GM12874 (cell line): Measurements from ENCODE around the gene FSTL5.

Source experiments
- CTCF ChIP-seq: IDR thresholded peaks from 2 replicates; pipeline ENCODE4 v1.5.1; 2011; ENCODE audit warnings: low read depth, mild to moderate bottlenecking, control low read depth, low read length, moderate library complexity; ENCODE audit not compliant: insufficient read depth

FSTL5 gene

GRCh38 chr4:162101337-162101736 is 62.5 kb downstream of the FSTL5 start:
- TF ChIP-seq CTCF = no peak

DNA sequence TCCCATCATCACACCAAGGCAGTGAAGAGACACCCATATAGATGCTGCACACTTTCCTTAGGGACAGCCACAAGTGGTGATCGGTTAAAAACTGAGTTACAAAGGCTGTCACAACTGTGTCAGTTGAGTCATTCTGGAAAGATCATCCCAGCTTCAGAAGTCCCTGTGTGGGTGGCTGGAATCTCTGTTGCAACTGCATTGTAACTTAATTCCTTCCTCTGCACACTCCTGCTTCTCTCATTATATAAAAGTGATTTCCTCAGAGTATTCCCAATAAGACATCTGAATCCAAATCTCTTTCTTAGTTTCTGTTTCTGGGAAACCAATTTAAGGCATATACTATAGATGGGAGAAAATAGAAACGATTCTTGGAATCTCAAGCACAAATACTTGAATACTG is 88.1 kb downstream of the FSTL5 start:
- TF ChIP-seq CTCF = no peak

DNA sequence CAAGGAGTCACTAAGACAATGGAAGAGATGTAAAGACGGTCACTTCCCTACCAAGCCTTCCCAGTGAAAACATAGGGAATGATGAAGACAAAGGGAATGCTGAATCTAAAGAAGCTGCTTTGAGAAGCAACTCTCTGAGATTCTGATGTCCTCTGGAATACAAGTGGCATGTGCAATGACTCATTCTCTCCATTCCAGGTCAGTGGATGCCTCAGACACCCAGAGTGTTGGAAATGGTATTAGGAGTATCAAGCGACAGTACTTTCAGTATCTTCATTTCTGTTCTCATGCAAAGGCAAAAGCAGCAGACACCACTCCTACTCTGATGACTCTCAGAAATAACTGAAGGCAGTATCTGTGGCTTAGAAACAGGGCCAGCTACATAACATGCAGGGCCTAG is 102.6 kb downstream of the FSTL5 start:
- TF ChIP-seq CTCF = no peak

- TF ChIP-seq CTCF = no peak
Observed at GRCh38 chr4:162059656-162060055, 104.1 kb downstream of the FSTL5 start.

DNA sequence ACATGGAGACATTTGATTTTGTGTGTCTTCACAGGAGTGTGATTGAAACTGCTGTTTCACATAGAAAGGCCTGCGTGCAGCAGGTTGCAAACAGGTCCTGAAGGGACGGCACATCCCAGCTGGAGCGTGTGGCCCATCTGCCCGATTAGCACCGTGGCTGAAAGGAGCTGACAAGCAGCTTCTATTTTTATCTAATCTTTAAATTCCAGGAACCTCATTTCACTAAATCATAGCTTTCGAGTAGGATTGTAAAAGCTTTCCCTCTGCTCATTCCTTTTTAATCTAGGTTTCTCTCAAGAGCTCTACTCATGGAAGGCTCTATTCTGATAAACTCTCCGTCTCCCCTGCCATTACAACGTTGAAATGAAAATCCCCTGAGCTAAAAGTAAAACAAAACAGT is 106.8 kb downstream of the FSTL5 start:
- no peak for TF ChIP-seq CTCF

GRCh38 chr4:162046135-162046534 is 117.7 kb downstream of the FSTL5 start:
- TF ChIP-seq CTCF = no peak

DNA sequence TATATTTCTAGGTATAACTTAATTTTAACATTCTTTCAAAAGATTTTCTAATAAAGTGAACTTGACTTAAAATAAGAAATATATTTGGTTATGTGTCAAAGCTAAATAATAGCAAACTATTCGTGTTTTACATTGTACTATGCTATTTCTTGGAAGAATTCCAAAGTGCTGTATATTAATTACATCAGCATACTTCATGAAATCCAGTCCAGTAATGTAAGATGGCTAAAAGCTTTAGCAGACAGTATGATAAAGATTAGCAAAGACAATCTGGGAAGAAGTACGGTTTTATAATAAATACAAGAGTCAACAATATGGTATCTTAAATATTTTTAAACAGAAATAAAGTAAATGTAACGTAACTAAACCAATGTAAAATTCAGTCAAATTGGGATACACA is 125.7 kb downstream of the FSTL5 start:
- TF ChIP-seq CTCF = no peak

DNA sequence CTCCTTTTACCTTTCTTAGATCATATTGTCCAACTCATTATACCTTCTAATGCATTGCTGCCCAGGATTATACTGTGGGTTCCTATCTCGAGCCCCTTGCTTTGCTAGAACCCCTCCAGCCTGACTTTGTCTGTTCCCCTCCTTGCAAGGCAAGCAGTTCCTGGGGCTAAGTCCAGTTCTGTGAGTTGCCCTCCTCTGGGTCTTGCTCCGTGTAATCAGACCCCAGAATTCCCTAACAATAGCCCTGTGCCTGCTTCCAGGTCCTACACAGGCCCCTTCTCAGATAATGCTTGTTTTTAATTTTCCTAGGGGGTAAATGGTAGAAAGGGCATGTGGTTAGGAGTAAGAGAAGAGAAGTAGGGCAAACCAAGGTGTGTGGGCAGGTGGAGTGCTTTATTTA is 145.9 kb downstream of the FSTL5 start:
- TF ChIP-seq CTCF = no peak
